ENCODE data around the gene SLAMF8. TPM values are rescaled to one million over a fixed set of nuclear protein-coding genes. Genes with fewer than 3 reads are reported as not detected.

The SLAMF8 gene
- total RNA-seq, 1 experiment from 2014 or later: not detected

DNA sequence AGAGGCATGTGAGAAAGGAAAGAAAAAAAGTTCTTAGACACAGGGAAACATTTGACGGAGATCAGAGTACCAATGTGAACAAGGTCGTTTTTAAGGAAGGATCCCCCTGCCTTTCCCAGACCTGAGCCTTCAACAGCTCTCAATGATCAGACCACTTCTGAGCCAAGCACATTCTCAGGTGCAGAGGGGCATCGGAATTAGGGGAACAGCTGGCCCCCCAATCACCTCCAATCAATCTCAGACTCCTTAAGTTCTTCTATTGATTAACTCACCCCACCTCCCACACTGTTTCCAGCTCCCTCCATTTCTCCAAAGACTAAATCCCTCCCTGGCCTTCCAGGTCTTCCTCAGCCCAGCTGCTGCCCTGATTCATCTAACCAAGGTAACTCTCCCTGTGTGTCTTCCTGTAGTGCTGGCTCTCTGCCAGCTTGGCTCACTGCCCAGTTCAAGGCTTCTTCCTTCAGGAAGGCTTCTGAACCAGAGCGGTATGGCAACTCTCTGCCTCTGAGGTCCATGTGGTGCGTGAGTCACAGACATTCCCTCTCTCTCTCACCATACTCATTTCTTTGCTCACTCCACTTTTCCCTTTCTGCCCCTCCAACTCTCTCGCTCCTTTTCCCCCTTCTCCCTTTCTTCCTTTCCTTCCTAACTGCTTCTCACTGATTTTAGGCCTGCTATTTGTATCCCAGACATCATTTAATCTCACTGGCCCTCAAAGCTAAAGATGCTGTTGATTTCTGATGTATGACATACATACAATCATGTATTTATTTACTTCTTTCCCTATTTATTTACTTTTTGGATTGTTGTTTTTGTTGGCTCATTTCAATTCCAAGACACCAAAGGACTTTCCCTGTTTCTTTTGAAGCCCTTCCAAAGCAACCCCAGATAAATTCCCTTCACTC, 55.2 kb downstream of the SLAMF8 start:
- Mint-ChIP-seq H3K9me3 (ENCODE audit: unreplicated experiment) (no peaks in the 10 kb centered on the region), H3K36me3 (ENCODE audit: insufficient read depth, unreplicated experiment) (no peaks in the 10 kb centered on the region), H3K27me3 (ENCODE audit: insufficient read depth, unreplicated experiment) (no peaks in the 10 kb centered on the region), H3K4me3 (ENCODE audit: unreplicated experiment) (no peak overlapping the region), H3K27ac (ENCODE audit: low read depth, unreplicated experiment) (no peak overlapping the region), H3K4me1 (ENCODE audit: insufficient read depth, unreplicated experiment) (peaks cover 14% of the 10 kb centered on the region)
- intact Hi-C loops (cut with micrococcal nuclease): loop anchor here (1.0 to 2.0 kb wide), 3 partner anchors 28 to 101 kb away; partner anchors contain the start of gene DUSP23
- peak; percentile 100 for DNase-seq (ENCODE audit: unreplicated experiment)
- ChIA-PET POLR2A (interaction anchor here (0.6 to 6.1 kb wide), 14 partner anchors 9 to 633 kb away, joined by 3 to 82 read pairs (median 4); partner anchors contain the start of genes DUSP23 and PIGM), CTCF (interaction anchor here (0.6 to 9.4 kb wide), 22 partner anchors 9 to 721 kb away, joined by 3 to 164 read pairs (median 4); partner anchors contain the start of genes DUSP23 and FCRL6)
- BruUV-seq (replicated peaks): TSS peak; percentile 96
- TF ChIP-seq, protein P1, sequence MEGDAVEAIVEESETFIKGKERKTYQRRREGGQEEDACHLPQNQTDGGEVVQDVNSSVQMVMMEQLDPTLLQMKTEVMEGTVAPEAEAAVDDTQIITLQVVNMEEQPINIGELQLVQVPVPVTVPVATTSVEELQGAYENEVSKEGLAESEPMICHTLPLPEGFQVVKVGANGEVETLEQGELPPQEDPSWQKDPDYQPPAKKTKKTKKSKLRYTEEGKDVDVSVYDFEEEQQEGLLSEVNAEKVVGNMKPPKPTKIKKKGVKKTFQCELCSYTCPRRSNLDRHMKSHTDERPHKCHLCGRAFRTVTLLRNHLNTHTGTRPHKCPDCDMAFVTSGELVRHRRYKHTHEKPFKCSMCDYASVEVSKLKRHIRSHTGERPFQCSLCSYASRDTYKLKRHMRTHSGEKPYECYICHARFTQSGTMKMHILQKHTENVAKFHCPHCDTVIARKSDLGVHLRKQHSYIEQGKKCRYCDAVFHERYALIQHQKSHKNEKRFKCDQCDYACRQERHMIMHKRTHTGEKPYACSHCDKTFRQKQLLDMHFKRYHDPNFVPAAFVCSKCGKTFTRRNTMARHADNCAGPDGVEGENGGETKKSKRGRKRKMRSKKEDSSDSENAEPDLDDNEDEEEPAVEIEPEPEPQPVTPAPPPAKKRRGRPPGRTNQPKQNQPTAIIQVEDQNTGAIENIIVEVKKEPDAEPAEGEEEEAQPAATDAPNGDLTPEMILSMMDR (IDR thresholded peaks at IDR 0.05; ENCODE audit: unreplicated experiment): no peak

DNA sequence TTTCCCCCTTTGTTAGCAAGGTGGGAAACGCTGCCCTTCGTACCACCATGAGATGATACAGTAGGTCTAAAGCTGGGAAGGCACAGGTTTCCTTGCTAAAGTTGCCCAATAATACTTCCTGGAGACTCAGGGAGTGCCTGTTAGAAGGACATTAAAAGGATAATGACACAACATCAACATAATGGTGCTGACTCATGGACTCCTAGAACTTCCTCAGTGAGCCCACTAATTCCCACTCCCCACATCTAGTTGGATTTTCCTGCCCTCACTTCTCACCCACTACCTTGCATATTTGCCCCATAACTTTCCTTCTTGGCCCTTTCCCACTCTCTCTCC, 55.8 kb downstream of the SLAMF8 start:
- no peaks in the 10 kb centered on the region for H3K27me3 Mint-ChIP-seq (ENCODE audit: insufficient read depth, unreplicated experiment)
- TF ChIP-seq, protein P1 (IDR thresholded peaks at IDR 0.05; ENCODE audit: unreplicated experiment): no peak
- H3K4me3 Mint-ChIP-seq (ENCODE audit: unreplicated experiment): no peak overlapping the region
- no TSS peak for BruUV-seq (replicated peaks)
- POLR2A ChIA-PET: interaction anchor here (0.7 to 6.1 kb wide), 12 partner anchors 9 to 634 kb away, joined by 3 to 82 read pairs (median 8); partner anchors contain the start of genes DUSP23 and PIGM
- peaks cover 14% of the 10 kb centered on the region for H3K4me1 Mint-ChIP-seq (ENCODE audit: insufficient read depth, unreplicated experiment)
- CTCF ChIA-PET: interaction anchor here (0.6 to 9.4 kb wide), 9 partner anchors 9 to 169 kb away, joined by 3 to 164 read pairs (median 3); partner anchors contain the start of gene FCRL6
- DNase-seq (ENCODE audit: unreplicated experiment): peak; percentile 88
- intact Hi-C loops (cut with micrococcal nuclease): loop anchor here (1.0 to 2.0 kb wide), 3 partner anchors 28 to 102 kb away; partner anchors contain the start of gene DUSP23
- H3K36me3 Mint-ChIP-seq (ENCODE audit: insufficient read depth, unreplicated experiment): no peaks in the 10 kb centered on the region
- H3K9me3 Mint-ChIP-seq (ENCODE audit: unreplicated experiment): no peaks in the 10 kb centered on the region
- H3K27ac Mint-ChIP-seq (ENCODE audit: low read depth, unreplicated experiment): no peak overlapping the region

DNA sequence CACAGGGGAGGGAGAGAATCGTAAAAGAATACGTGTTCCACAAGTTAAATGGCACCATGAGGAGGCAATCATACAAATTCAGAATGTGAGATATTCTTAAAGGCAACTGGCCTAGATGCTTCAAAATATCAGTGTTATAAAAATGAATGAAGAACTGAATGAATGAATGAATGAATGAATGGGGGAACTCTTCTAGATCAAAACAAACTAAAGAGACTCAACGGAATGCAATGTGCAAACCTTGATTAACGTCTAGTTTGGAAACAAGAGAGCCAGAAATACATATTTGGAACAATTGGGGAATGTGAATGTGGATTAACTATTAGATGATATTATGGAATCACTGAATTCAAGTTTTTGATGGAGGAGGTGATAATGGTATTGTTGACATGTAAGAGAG, 56.5 kb downstream of the SLAMF8 start:
- CTCF ChIA-PET: interaction anchor here (0.6 to 9.4 kb wide), 5 partner anchors 8 to 685 kb away, joined by 3 to 164 read pairs (median 6); partner anchors contain the start of gene FCRL6
- Mint-ChIP-seq H3K4me1 (ENCODE audit: insufficient read depth, unreplicated experiment) (peaks cover 12% of the 10 kb centered on the region), H3K27me3 (ENCODE audit: insufficient read depth, unreplicated experiment) (no peaks in the 10 kb centered on the region), H3K27ac (ENCODE audit: low read depth, unreplicated experiment) (no peak overlapping the region), H3K9me3 (ENCODE audit: unreplicated experiment) (no peaks in the 10 kb centered on the region), H3K4me3 (ENCODE audit: unreplicated experiment) (no peak overlapping the region), H3K36me3 (ENCODE audit: insufficient read depth, unreplicated experiment) (no peaks in the 10 kb centered on the region)
- intact Hi-C loops (cut with micrococcal nuclease): loop anchor here (2.0 kb wide), 1 partner anchor 102 kb away; the partner anchor contains the start of gene DUSP23
- POLR2A ChIA-PET: interaction anchor here (0.6 to 6.1 kb wide), 2 partner anchors 14 to 51 kb away, joined by 4 to 82 read pairs; no protein-coding TSS in a partner anchor
- no TSS peak for BruUV-seq (replicated peaks)
- no peak for DNase-seq (ENCODE audit: unreplicated experiment)
- TF ChIP-seq, protein P1 (IDR thresholded peaks at IDR 0.05; ENCODE audit: unreplicated experiment): no peak

DNA sequence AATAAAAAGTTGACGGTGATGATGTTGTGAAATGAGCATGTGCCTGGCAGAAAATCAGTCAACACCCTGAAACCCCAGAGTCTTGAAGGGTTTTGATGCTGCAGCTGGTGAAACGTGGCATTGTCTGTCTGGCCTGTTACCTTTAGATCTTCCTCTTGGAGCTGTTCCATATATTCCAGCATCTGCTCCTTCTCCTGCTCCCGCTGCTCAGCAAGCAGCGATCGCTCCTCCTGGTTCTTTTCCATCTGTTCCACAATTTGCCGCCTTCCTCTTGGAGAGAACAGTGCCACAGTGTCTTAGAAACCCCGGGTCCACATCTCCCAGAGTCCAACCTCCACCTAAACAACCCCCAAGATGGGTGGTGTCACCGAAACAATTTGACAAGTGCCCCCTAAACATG, 57.6 kb downstream of the SLAMF8 start:
- CTCF ChIA-PET: interaction anchor here (0.7 to 15.0 kb wide), 7 partner anchors 9 to 1774 kb away, joined by 3 to 1396 read pairs (median 4); partner anchors contain the start of genes DUSP23 and FCRL6
- no peak overlapping the region for H3K4me3 Mint-ChIP-seq (ENCODE audit: unreplicated experiment)
- intact Hi-C loops (cut with micrococcal nuclease): no loop called here
- POLR2A ChIA-PET: no interaction called here
- H3K27me3 Mint-ChIP-seq (ENCODE audit: insufficient read depth, unreplicated experiment): no peaks in the 10 kb centered on the region
- H3K4me1 Mint-ChIP-seq (ENCODE audit: insufficient read depth, unreplicated experiment): peaks cover 3% of the 10 kb centered on the region
- H3K9me3 Mint-ChIP-seq (ENCODE audit: unreplicated experiment): no peaks in the 10 kb centered on the region
- H3K27ac Mint-ChIP-seq (ENCODE audit: low read depth, unreplicated experiment): no peak overlapping the region
- TF ChIP-seq, protein P1 (IDR thresholded peaks at IDR 0.05; ENCODE audit: unreplicated experiment): no peak
- BruUV-seq (replicated peaks): no TSS peak
- H3K36me3 Mint-ChIP-seq (ENCODE audit: insufficient read depth, unreplicated experiment): no peaks in the 10 kb centered on the region
- DNase-seq (ENCODE audit: unreplicated experiment): no peak
